ENCODE results near the gene ATAT1. TPM values are rescaled to one million over a fixed set of nuclear protein-coding genes. Genes with fewer than 3 reads are reported as not detected.

ATAT1 gene
- total RNA-seq (2021) (19.3 to 21.7 TPM (median 20.3 TPM) in 3 replicates), Bru-seq, nascent RNA (percentile 66 among the genes with signal in this experiment)
- long read RNA-seq, experiment 1, transcript ATAT1-206 (13 exons, 1,476 nt), result major isoform, 27 of 85 reads
- long read RNA-seq, experiment 1, transcript ATAT1-203 (11 exons, 2,119 nt), result minor isoform, 6 of 85 reads
- long read RNA-seq, experiment 1, transcript ATAT1-201 (9 exons, 2,611 nt), result minor isoform, 5 of 85 reads
- long read RNA-seq, experiment 1, transcript ATAT1-205 (10 exons, 2,646 nt), result minor isoform, 10 of 85 reads
- long read RNA-seq, experiment 1, partial matches to known transcripts, result 7 of 85 reads
- long read RNA-seq, experiment 1, other reads (novel, unspliced or antisense), result 22 of 85 reads
- long read RNA-seq, experiment 2, transcript ATAT1-206 (13 exons, 1,476 nt), result major isoform, 6 of 18 reads
- long read RNA-seq, experiment 2, partial matches to known transcripts, result 3 of 18 reads
- long read RNA-seq, experiment 2, other reads (novel, unspliced or antisense), result 4 of 18 reads
- long read RNA-seq, experiment 3, transcript ATAT1-206 (13 exons, 1,476 nt), result major isoform, 8 of 25 reads
- long read RNA-seq, experiment 3, partial matches to known transcripts, result 1 of 25 reads
- long read RNA-seq, experiment 3, other reads (novel, unspliced or antisense), result 8 of 25 reads

DNA sequence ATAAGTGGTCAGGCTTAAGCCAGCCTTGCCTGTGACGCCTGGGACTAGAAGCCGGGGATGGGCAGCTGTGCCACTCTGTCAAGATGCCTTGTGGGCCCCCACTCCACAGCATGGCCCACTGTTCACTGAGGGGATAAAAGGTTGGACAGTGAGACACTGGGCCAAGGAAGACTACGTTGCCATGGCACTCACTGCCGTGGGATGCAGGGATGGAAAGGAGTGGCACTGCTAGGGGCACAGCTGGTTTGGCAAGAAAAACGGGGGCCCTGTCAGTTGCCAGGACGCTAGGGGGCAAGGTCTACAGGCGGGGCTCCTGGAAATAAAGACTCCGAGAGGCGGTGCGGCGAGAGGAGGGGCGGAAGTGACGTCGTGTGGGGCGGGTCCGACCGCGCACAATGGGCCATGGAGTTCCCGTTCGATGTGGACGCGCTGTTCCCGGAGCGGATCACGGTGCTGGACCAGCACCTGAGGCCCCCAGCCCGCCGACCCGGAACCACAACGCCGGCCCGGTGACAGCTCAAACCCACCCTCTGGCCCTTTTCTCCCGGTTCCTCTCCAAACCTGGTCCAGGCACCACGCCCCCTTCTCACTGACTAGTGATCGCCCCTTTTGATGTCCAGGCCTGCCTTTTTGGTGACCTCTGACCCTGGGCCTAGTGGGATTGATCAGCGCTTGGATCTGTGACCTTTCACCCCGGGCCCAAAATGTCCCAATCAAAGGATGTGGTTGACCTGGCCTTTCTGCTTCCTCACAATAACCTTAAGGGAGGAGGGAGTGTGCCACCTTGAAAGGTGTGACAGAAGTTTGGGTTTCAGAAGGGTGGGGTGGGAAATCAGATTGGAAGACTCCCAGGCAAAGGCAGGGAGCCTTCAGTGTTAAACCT lies at the start of gene ATAT1:
Gene ATAT1 (plus strand): TSS at position 391 of the 883 bp plus-strand sequence.
- no peaks in the 10 kb centered on the region for H3K9me3 Mint-ChIP-seq
- H3K4me1 Mint-ChIP-seq, result peaks cover 14% of the 10 kb centered on the region
- peak within 1 kb of the TSS; percentile 89 for H3K4me3 Mint-ChIP-seq
- H3K27ac Mint-ChIP-seq, result peak within 1 kb of the TSS; percentile 94
- DNase-seq (ENCODE audit: low spot score), result peak; percentile 88
- H3K27me3 Mint-ChIP-seq (ENCODE audit: low read depth), result no peaks in the 10 kb centered on the region
- CTCF ChIA-PET, result interaction anchor here (0.6 to 1.4 kb wide), 7 partner anchors 9 to 104 kb away, joined by 3 to 6 read pairs (median 4); partner anchors contain the start of genes DHX16, MRPS18B and PPP1R10
- POLR2A ChIA-PET, result interaction anchor here (1.2 kb wide), 1 partner anchor 12 kb away, joined by 7 read pairs; no protein-coding TSS in a partner anchor
- H3K36me3 Mint-ChIP-seq, result peaks cover 64% of the 10 kb centered on the region
- peak; percentile 97 for ATAC-seq
- TF ChIP-seq GABPB1 (CRISPR knock-in tag; IDR thresholded peaks at IDR 0.05) (peak; percentile 61), NR2C2 (CRISPR knock-in tag; IDR thresholded peaks at IDR 0.05) (peak; percentile 87), CREM (CRISPR knock-in tag; IDR thresholded peaks at IDR 0.05) (peak; percentile 89), PRRX2 (CRISPR knock-in tag; IDR thresholded peaks at IDR 0.05) (peak; percentile 85), FOXP1 (CRISPR knock-in tag; IDR thresholded peaks at IDR 0.05; ENCODE audit: borderline replicate concordance) (peak; percentile 67; the same call in 1 of the 2 replicates), NFE2L1 (CRISPR knock-in tag; IDR thresholded peaks at IDR 0.05) (peak; percentile 15; the same call in 1 of the 2 replicates), ZNF416 (CRISPR knock-in tag; IDR thresholded peaks at IDR 0.05) (0 out of 2 replicates have a peak, but pooled peaks have one; percentile 21), SP1 (CRISPR knock-in tag; conservative IDR thresholded peaks at IDR 0.05) (peak; percentile 75), NFATC4 (CRISPR knock-in tag; IDR thresholded peaks at IDR 0.05) (peak; percentile 81), ZNF671 (CRISPR knock-in tag; IDR thresholded peaks at IDR 0.05) (0 out of 2 replicates have a peak, but pooled peaks have one; percentile 46), CREB1 (CRISPR knock-in tag; IDR thresholded peaks at IDR 0.05) (0 out of 2 replicates have a peak, but pooled peaks have one; percentile 67), FOXK1 (CRISPR knock-in tag; IDR thresholded peaks at IDR 0.05) (peak; percentile 78), EMX1 (CRISPR knock-in tag; IDR thresholded peaks at IDR 0.05) (peak; percentile 89), ETV6 (CRISPR knock-in tag; IDR thresholded peaks at IDR 0.05) (no peak)
- TF ChIP-seq, protein P1, sequence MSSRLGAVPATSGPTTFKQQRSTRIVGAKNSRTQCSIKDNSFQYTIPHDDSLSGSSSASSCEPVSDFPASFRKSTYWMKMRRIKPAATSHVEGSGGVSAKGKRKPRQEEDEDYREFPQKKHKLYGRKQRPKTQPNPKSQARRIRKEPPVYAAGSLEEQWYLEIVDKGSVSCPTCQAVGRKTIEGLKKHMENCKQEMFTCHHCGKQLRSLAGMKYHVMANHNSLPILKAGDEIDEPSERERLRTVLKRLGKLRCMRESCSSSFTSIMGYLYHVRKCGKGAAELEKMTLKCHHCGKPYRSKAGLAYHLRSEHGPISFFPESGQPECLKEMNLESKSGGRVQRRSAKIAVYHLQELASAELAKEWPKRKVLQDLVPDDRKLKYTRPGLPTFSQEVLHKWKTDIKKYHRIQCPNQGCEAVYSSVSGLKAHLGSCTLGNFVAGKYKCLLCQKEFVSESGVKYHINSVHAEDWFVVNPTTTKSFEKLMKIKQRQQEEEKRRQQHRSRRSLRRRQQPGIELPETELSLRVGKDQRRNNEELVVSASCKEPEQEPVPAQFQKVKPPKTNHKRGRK (CRISPR knock-in tag; IDR thresholded peaks at IDR 0.05; ENCODE audit: borderline replicate concordance), result no peak
- TF ChIP-seq, protein P2, sequence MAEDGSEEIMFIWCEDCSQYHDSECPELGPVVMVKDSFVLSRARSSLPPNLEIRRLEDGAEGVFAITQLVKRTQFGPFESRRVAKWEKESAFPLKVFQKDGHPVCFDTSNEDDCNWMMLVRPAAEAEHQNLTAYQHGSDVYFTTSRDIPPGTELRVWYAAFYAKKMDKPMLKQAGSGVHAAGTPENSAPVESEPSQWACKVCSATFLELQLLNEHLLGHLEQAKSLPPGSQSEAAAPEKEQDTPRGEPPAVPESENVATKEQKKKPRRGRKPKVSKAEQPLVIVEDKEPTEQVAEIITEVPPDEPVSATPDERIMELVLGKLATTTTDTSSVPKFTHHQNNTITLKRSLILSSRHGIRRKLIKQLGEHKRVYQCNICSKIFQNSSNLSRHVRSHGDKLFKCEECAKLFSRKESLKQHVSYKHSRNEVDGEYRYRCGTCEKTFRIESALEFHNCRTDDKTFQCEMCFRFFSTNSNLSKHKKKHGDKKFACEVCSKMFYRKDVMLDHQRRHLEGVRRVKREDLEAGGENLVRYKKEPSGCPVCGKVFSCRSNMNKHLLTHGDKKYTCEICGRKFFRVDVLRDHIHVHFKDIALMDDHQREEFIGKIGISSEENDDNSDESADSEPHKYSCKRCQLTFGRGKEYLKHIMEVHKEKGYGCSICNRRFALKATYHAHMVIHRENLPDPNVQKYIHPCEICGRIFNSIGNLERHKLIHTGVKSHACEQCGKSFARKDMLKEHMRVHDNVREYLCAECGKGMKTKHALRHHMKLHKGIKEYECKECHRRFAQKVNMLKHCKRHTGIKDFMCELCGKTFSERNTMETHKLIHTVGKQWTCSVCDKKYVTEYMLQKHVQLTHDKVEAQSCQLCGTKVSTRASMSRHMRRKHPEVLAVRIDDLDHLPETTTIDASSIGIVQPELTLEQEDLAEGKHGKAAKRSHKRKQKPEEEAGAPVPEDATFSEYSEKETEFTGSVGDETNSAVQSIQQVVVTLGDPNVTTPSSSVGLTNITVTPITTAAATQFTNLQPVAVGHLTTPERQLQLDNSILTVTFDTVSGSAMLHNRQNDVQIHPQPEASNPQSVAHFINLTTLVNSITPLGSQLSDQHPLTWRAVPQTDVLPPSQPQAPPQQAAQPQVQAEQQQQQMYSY (CRISPR knock-in tag; IDR thresholded peaks at IDR 0.05), result peak; percentile 43; the same call in 1 of the 2 replicates
- TF ChIP-seq, protein P3, sequence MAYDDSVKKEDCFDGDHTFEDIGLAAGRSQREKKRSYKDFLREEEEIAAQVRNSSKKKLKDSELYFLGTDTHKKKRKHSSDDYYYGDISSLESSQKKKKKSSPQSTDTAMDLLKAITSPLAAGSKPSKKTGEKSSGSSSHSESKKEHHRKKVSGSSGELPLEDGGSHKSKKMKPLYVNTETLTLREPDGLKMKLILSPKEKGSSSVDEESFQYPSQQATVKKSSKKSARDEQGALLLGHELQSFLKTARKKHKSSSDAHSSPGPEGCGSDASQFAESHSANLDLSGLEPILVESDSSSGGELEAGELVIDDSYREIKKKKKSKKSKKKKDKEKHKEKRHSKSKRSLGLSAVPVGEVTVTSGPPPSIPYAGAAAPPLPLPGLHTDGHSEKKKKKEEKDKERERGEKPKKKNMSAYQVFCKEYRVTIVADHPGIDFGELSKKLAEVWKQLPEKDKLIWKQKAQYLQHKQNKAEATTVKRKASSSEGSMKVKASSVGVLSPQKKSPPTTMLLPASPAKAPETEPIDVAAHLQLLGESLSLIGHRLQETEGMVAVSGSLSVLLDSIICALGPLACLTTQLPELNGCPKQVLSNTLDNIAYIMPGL (CRISPR knock-in tag; IDR thresholded peaks at IDR 0.05), result no peak
- TF ChIP-seq, protein P4, sequence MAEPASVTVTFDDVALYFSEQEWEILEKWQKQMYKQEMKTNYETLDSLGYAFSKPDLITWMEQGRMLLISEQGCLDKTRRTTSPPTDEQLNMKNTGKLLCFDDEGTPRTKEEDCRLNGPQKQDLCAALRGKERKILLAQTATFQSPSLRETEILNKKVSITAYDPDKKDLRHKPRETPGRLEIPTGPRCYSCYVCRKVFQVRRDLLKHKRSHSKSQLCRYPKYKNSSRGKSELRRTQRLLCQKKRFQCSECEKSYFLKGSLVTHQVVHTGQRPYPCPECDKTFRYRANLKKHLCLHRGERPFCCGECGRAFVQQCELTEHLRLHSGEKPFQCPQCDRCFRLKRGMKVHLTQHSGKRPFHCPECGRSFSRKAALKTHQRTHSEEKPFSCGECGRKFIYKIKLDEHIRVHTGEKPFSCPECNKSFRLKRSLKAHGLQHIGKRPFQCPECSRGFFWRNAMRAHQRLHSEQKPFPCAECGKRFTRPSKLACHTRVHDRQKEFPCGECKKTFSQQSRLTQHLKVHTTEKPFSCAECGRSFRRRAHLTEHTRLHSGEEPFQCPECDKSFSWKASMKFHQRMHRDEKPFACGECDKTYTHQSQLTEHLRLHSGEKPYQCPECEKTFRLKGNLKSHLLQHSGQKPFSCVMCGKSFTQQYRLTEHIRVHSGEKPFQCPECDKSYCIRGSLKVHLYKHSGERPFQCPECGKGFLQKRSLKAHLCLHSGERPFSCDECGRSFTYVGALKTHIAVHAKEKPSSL (CRISPR knock-in tag; conservative IDR thresholded peaks at IDR 0.05), result peak; percentile 73
- TF ChIP-seq, protein P5, sequence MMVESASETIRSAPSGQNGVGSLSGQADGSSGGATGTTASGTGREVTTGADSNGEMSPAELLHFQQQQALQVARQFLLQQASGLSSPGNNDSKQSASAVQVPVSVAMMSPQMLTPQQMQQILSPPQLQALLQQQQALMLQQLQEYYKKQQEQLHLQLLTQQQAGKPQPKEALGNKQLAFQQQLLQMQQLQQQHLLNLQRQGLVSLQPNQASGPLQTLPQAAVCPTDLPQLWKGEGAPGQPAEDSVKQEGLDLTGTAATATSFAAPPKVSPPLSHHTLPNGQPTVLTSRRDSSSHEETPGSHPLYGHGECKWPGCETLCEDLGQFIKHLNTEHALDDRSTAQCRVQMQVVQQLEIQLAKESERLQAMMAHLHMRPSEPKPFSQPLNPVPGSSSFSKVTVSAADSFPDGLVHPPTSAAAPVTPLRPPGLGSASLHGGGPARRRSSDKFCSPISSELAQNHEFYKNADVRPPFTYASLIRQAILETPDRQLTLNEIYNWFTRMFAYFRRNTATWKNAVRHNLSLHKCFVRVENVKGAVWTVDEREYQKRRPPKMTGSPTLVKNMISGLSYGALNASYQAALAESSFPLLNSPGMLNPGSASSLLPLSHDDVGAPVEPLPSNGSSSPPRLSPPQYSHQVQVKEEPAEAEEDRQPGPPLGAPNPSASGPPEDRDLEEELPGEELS (CRISPR knock-in tag; IDR thresholded peaks at IDR 0.05), result peak; percentile 65
- TF ChIP-seq, protein P6, sequence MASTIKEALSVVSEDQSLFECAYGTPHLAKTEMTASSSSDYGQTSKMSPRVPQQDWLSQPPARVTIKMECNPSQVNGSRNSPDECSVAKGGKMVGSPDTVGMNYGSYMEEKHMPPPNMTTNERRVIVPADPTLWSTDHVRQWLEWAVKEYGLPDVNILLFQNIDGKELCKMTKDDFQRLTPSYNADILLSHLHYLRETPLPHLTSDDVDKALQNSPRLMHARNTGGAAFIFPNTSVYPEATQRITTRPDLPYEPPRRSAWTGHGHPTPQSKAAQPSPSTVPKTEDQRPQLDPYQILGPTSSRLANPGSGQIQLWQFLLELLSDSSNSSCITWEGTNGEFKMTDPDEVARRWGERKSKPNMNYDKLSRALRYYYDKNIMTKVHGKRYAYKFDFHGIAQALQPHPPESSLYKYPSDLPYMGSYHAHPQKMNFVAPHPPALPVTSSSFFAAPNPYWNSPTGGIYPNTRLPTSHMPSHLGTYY (CRISPR knock-in tag; IDR thresholded peaks at IDR 0.05), result peak; percentile 70; the same call in 1 of the 2 replicates

All from WTC11 (cell line).